GM12864 (cell line): ENCODE results near the gene MAGEA11.
"Not testable (repeated sequence)": the region's sequence is repeated elsewhere in the genome, so short reads cannot be mapped to it uniquely, and the experiment has no call there.

Source experiments
- DNase-seq: peaks from one replicate; pipeline ENCODE4 v3.0.0-alpha.2; 2011; ENCODE audit warnings: low read depth
- H3K4me3 ChIP-seq: 2 replicates; pipeline ENCODE4 v1.5.1; 2011; ENCODE audit warnings: mild to moderate bottlenecking, low read depth, low read length, control low read depth
- TF ChIP-seq, protein P1 (sequence below): IDR thresholded peaks from 2 replicates; pipeline ENCODE4 v1.5.1; 2011; ENCODE audit warnings: low read depth, mild to moderate bottlenecking, moderate library complexity, low read length, control low read depth, inconsistent platforms; ENCODE audit errors: missing control alignments

MAGEA11 gene

GRCh38 chrX:149687991-149688390 lies 23.9 kb upstream of the MAGEA11 start:
- no peak overlapping the region for H3K4me3 ChIP-seq
- TF ChIP-seq, protein P1, sequence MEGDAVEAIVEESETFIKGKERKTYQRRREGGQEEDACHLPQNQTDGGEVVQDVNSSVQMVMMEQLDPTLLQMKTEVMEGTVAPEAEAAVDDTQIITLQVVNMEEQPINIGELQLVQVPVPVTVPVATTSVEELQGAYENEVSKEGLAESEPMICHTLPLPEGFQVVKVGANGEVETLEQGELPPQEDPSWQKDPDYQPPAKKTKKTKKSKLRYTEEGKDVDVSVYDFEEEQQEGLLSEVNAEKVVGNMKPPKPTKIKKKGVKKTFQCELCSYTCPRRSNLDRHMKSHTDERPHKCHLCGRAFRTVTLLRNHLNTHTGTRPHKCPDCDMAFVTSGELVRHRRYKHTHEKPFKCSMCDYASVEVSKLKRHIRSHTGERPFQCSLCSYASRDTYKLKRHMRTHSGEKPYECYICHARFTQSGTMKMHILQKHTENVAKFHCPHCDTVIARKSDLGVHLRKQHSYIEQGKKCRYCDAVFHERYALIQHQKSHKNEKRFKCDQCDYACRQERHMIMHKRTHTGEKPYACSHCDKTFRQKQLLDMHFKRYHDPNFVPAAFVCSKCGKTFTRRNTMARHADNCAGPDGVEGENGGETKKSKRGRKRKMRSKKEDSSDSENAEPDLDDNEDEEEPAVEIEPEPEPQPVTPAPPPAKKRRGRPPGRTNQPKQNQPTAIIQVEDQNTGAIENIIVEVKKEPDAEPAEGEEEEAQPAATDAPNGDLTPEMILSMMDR = no peak
- no peak for DNase-seq

GRCh38 chrX:149688552-149688951 lies 23.3 kb upstream of the MAGEA11 start:
- H3K4me3 ChIP-seq = no peak overlapping the region
- DNase-seq = no peak
- TF ChIP-seq, protein P1 = no peak

- TF ChIP-seq, protein P1 = no peak
- H3K4me3 ChIP-seq = no peak overlapping the region
- no peak for DNase-seq
These were observed 20.1 kb upstream of the MAGEA11 start for GRCh38 chrX:149691794-149692193.

DNA sequence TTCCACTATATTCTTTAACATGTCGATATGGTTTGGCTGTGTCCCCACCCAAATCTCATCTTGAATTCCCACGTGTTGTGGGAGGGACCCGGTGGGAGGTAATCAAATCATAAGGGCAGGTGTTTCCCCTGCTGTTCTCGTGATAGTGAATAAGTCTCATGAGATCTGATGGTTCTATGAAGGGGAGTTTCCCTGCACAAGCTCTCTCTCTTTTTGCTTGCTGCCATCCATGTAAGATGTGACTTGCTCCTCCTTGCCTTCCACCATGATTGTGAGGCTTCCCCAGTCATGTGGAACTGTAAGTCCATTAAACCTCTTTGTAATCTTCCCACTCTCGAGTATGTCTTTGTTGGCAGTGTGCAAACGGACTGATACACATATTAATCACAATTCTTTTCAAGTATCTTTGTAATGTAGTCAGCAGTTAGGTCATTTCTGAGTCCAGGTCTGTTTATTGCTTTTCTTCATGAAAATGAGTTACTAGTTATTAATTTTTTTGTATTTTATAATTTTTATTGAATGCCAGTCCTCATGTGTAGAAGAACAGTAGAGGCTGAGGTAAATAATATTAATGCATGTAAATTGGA lies 19.1 kb upstream of the MAGEA11 start:
- not testable (repeated sequence) for DNase-seq

DNA sequence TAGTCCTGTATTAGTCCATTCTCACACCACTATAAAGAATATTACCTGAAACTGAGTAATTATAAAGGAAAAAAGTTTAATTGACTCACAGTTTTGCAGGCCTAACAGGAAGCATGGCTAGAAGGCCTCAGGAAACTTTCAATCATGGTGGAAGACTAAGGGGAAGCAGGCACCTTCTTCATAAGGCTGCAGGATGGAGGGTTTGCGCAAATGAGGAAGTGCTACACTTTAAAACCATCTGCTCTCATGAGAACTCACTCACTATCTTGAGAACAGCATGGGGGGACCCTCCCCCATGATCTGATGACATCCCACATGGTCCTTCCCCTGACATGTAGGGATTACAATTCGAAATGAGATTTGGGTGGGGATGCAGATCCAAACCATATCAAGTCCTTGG lies 12.1 kb upstream of the MAGEA11 start:
- TF ChIP-seq, protein P1 = no peak
- DNase-seq = no peak
- no peak overlapping the region for H3K4me3 ChIP-seq

More for the DNA sequence above, 19.1 kb upstream of the MAGEA11 start:
- not testable (repeated sequence) for H3K4me3 ChIP-seq

DNA sequence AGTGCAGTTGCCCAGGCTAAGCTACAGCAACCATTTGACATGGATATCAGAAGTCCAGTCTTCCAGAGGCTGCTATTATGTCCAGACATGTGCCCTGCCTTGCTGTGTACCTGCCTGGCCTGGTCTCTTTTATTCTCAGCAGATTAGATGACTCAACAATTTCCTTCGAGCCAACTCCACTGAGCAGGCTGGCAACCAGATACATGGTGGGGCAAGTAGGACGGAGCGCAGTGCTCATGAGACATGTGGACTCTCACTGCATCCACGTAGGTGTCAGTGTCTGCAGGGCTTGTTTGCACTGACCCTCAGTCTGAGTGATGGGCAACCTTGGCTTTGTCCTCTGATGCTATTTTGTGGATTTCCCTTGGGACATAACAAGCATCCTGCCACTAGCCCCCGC lies 7.2 kb upstream of the MAGEA11 start:
- TF ChIP-seq, protein P1 = no peak
- no peak overlapping the region for H3K4me3 ChIP-seq
- DNase-seq = no peak

DNA sequence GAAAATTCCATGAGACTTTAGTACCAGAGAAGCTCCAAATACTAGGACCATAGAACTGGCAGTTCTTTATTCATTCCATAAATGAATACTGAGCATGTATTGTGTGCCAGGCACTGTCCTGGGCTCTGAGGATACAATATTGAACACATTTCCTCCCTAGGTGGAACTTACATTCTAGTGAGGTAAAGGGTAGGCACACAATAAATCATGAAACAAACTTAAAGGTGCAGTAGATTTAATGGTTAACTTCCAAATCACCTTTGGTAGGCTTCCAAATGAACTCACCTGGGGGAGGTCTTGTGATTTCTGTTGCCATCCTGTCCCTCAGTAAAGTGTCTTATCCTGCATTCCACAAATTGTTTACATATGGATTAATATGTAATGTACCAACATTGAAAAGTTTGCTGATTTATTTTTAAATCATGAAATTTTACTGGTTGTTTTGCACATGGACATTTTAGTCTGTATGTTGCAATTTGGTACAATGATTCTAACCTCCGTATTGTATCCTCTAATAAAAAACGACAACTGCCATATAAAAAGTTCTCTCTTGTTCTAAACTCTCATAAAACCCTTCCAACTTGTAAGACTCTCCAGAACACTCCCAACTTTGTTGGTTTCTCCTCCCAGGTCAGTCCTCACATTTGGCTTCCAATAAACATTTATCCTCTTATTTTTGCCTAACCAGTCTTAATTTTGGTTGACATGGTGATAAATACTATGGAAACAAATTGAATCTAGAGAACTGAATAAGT lies 4.5 kb upstream of the MAGEA11 start:
- H3K4me3 ChIP-seq = no peak overlapping the region
- TF ChIP-seq, protein P1 = no peak
- no peak for DNase-seq
